ENCODE results near the gene ST8SIA2.

The ST8SIA2 gene

DNA sequence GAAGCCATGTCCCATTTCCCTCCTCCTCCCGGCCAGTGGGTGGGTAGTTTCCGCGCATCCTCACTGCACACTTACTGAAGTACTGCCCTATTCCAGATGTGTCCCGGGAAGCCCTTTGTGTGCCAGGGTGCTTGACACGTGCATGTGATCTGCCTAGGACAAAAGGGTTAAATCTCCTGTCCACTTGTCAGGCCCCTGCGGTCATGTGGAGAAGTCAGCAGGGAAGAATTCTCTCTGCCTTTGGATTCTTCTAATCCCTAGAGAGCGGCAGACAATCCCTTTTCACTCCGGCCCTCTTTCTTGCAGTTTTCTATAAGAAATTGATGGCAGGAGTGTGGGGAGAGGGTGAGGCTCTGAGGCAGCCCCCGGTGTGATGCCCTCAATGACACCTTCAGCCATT, 19.8 kb downstream of the ST8SIA2 start:
- H3K4me3 ChIP-seq (replicated peaks in 1 of 2; ENCODE audit: low read depth in 2 of 2, low read length in 2 of 2): no peak overlapping the region
- no peak for DNase-seq (ENCODE audit: low read depth in 2 of 2)
- TF ChIP-seq CTCF (IDR thresholded peaks at IDR 0.05; ENCODE audit: low read depth, low read length): no peak

DNA sequence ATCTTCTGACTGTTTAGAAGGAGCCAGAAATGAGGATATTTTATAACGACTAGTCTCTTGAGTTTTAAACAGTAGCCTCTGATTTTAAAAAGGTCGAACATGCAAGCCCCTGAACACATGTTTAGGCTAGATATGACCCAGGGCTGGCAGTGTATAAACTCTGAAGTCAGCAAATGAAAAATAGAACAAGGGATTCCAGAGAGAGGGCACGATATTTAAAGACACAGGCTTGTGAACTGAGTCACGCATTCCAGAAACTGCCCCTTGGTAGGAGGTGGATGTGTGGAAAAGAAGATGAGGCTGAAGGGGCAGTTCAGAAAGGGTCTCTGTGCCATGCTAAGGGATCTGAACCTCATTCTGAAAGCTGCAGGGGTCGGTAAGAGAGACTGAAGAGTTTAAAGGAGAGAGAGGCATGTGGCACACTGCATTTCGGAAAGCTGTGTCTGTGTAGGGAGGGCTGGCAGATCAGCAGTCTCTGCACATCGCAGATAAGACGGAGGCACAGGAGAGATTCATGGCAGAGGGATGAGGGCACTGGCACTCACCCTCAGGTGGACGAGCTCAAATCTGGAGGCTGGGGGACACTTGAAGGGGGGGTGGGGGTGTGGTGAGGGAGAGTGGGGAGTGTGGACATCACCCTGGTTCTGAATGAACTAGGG, 22.1 kb downstream of the ST8SIA2 start:
- TF ChIP-seq CTCF (IDR thresholded peaks at IDR 0.05; ENCODE audit: low read depth, low read length): no peak
- no peak overlapping the region for H3K4me3 ChIP-seq (replicated peaks in 1 of 2; ENCODE audit: low read depth in 2 of 2, low read length in 2 of 2)
- DNase-seq (ENCODE audit: low read depth in 2 of 2): no peak

GRCh38 chr15:92416557-92416956, 22.9 kb downstream of the ST8SIA2 start:
- no peak for DNase-seq (ENCODE audit: low read depth in 2 of 2)
- H3K4me3 ChIP-seq (replicated peaks in 1 of 2; ENCODE audit: low read depth in 2 of 2, low read length in 2 of 2): no peak overlapping the region
- no peak for TF ChIP-seq CTCF (IDR thresholded peaks at IDR 0.05; ENCODE audit: low read depth, low read length)

- DNase-seq (ENCODE audit: low read depth in 2 of 2): no peak
- TF ChIP-seq CTCF (IDR thresholded peaks at IDR 0.05; ENCODE audit: low read depth, low read length): no peak
- H3K4me3 ChIP-seq (replicated peaks in 1 of 2; ENCODE audit: low read depth in 2 of 2, low read length in 2 of 2): no peak overlapping the region
Observed at GRCh38 chr15:92417716-92418115, 24.0 kb downstream of the ST8SIA2 start.

- no peak for TF ChIP-seq CTCF (IDR thresholded peaks at IDR 0.05; ENCODE audit: low read depth, low read length)
- DNase-seq (ENCODE audit: low read depth in 2 of 2): no peak
- H3K4me3 ChIP-seq (replicated peaks in 1 of 2; ENCODE audit: low read depth in 2 of 2, low read length in 2 of 2): no peak overlapping the region
Observed at GRCh38 chr15:92418864-92419263, 25.2 kb downstream of the ST8SIA2 start.

GRCh38 chr15:92421976-92422375, 28.3 kb downstream of the ST8SIA2 start:
- H3K4me3 ChIP-seq (replicated peaks in 1 of 2; ENCODE audit: low read depth in 2 of 2, low read length in 2 of 2): no peak overlapping the region
- no peak for DNase-seq (ENCODE audit: low read depth in 2 of 2)
- TF ChIP-seq CTCF (IDR thresholded peaks at IDR 0.05; ENCODE audit: low read depth, low read length): no peak
